GM10266 (cell line): ENCODE data around the gene PNMT.

Experiments
- DNase-seq: peaks from one replicate; pipeline ENCODE4 v3.0.0; 2012; ENCODE audit errors: extremely low spot score
- CTCF ChIP-seq: IDR thresholded peaks from 2 replicates; pipeline ENCODE4 v1.5.1; 2012; ENCODE audit warnings: mild to moderate bottlenecking, low read depth; ENCODE audit not compliant: control insufficient read depth, insufficient read depth; ENCODE audit errors: missing control alignments

PNMT gene

GRCh38 chr17:39636587-39636926 is 31.7 kb upstream of the PNMT start:
- no peak for TF ChIP-seq CTCF
- no peak for DNase-seq

- TF ChIP-seq CTCF: peak; percentile 23
- peak; percentile 95 for DNase-seq
These were observed 31.1 kb upstream of the PNMT start, which contains the start of gene STARD3 for GRCh38 chr17:39636927-39637736. Gene STARD3, plus strand, starts transcription at chr17:39637144. Its CDS starts 16,388 bp downstream, at chr17:39653532.

- no peak for DNase-seq
- TF ChIP-seq CTCF: no peak
These were observed 29.9 kb upstream of the PNMT start for GRCh38 chr17:39638317-39638716.

GRCh38 chr17:39639043-39639442 is 29.2 kb upstream of the PNMT start:
- TF ChIP-seq CTCF: no peak
- no peak for DNase-seq

GRCh38 chr17:39639566-39640458 is 28.4 kb upstream of the PNMT start:
- DNase-seq: no peak
- no peak for TF ChIP-seq CTCF

- no peak for TF ChIP-seq CTCF
These were observed 27.6 kb upstream of the PNMT start for GRCh38 chr17:39640591-39641031.

More at GRCh38 chr17:39640591-39641031, 27.6 kb upstream of the PNMT start:
- no peak for DNase-seq
